PC-9 (cell line): ENCODE results near the gene PRR5L.

Source experiments
- EZH2 ChIP-seq: fragments of 200-600 bp; sonication (generic); IDR thresholded peaks from 2 replicates; pipeline ENCODE4 v1.8.0; 2017; ENCODE audit warnings: antibody characterized with exemption, low read depth
- TF ChIP-seq, protein P1 (sequence below): fragments of 200-600 bp; sonication (generic); conservative IDR thresholded peaks from 2 replicates; pipeline ENCODE4 v1.6.1; 2017; ENCODE audit warnings: mixed run types, antibody characterized with exemption, mild to moderate bottlenecking, moderate library complexity

DNA sequence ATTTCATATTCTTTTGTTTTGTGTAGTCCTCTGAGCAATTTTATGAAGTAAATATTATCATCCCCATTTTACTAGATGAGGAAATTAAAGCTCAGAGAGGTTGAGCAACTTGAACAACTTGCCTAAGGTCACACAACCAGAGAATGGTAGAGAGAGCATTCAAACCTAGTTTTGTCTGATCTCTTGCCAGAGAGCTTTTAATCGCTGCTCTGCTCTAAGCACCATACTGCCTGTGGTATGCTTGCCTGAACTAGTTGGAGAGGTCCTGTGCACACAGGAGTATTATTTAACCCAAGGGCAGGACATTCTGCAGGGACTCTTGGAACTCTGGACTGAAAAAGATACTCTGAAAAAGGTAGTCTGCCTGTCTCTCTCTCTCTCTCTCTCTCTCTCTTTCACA lies 175.5 kb downstream of the PRR5L start:
- TF ChIP-seq, protein P1, sequence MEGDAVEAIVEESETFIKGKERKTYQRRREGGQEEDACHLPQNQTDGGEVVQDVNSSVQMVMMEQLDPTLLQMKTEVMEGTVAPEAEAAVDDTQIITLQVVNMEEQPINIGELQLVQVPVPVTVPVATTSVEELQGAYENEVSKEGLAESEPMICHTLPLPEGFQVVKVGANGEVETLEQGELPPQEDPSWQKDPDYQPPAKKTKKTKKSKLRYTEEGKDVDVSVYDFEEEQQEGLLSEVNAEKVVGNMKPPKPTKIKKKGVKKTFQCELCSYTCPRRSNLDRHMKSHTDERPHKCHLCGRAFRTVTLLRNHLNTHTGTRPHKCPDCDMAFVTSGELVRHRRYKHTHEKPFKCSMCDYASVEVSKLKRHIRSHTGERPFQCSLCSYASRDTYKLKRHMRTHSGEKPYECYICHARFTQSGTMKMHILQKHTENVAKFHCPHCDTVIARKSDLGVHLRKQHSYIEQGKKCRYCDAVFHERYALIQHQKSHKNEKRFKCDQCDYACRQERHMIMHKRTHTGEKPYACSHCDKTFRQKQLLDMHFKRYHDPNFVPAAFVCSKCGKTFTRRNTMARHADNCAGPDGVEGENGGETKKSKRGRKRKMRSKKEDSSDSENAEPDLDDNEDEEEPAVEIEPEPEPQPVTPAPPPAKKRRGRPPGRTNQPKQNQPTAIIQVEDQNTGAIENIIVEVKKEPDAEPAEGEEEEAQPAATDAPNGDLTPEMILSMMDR: no peak
- TF ChIP-seq EZH2: no peak
